Panc1 (cell line): ENCODE results near the gene TESK2. TPM values are rescaled to one million over a fixed set of nuclear protein-coding genes. Genes with fewer than 3 reads are reported as not detected.

Experiments
- ATAC-seq: fragments of 200-7000 bp; cut with Tn5 transposase; 2 replicates; pipeline ENCODE4 v1.9.1; 2020; ENCODE audit warnings: mild to moderate bottlenecking, moderate library complexity
- BruUV-seq: library from RNA; stranded (reverse); fragments of 400-500 nt; replicated peaks from 2 replicates; lab custom pipeline; 2021; lab: Mats Ljungman, UMichigan
- CTCF ChIA-PET: fragments of 300-600 bp; sonication (Branson Sonifier 250); formaldehyde crosslinking; loops from one replicate; lab custom pipeline; 2022; ENCODE audit warnings: antibody characterized with exemption; lab: Charles Lee
- POLR2A ChIA-PET: fragments of 300-600 bp; sonication (Branson Sonifier 250); formaldehyde crosslinking; loops from one replicate; lab custom pipeline; 2022; ENCODE audit warnings: antibody characterized with exemption; lab: Charles Lee
- DNase-seq: peaks from one replicate; pipeline ENCODE4 v3.0.0-alpha.2; 2010; ENCODE audit warnings: low read depth, low spot score
- H3K27ac ChIP-seq: 2 replicates; pipeline ENCODE4 v1.5.1; 2011; ENCODE audit warnings: mild to moderate bottlenecking, low read length, inconsistent platforms
- H3K27me3 ChIP-seq: fragments of 200-500 bp; sonication (Bioruptor generic); 2 replicates; pipeline ENCODE4 v1.6.0; 2014; ENCODE audit warnings: low read length, inconsistent platforms; ENCODE audit not compliant: control insufficient read depth, insufficient read depth
- H3K36me3 ChIP-seq: fragments of 200-500 bp; sonication (Bioruptor generic); 2 replicates; pipeline ENCODE4 v1.5.1; 2014; ENCODE audit warnings: inconsistent platforms, mild to moderate bottlenecking, low read length, moderate library complexity; ENCODE audit not compliant: control insufficient read depth, insufficient read depth
- H3K4me1 ChIP-seq: 2 replicates; pipeline ENCODE4 v1.5.1; 2011; ENCODE audit warnings: inconsistent platforms, mild to moderate bottlenecking, low read length, moderate library complexity; ENCODE audit not compliant: control insufficient read depth, insufficient read depth
- H3K4me3 ChIP-seq, 2 experiments: 2 replicates each; pipeline ENCODE4 v1.5.1; 2011 to 2012; ENCODE audit warnings: low read depth in 2 of 2, low read length in 2 of 2, mild to moderate bottlenecking in 2 of 2, inconsistent platforms in 1 of 2, moderate library complexity in 1 of 2
- H3K9me3 ChIP-seq: fragments of 200-500 bp; sonication (Bioruptor generic); 2 replicates; pipeline ENCODE4 v1.5.1; 2014; ENCODE audit warnings: low read depth, mild to moderate bottlenecking, inconsistent platforms, low read length, moderate library complexity; ENCODE audit not compliant: control insufficient read depth, insufficient read depth
- POLR2AphosphoS5 ChIP-seq: IDR thresholded peaks from 2 replicates; pipeline ENCODE4 v1.6.1; 2012; ENCODE audit warnings: mild to moderate bottlenecking, low read depth, low read length, moderate library complexity
- SIN3A ChIP-seq: IDR thresholded peaks from 2 replicates; pipeline ENCODE4 v1.6.1; 2012; ENCODE audit warnings: low read depth, mild to moderate bottlenecking, low read length, moderate library complexity, borderline replicate concordance; ENCODE audit not compliant: insufficient read depth
- TCF7L2 ChIP-seq: IDR thresholded peaks from 2 replicates; pipeline ENCODE4 v1.6.1; 2011; ENCODE audit warnings: mild to moderate bottlenecking, low read depth, low read length, inconsistent platforms
- in situ Hi-C: cut with HindIII; loops from 2 replicates; pipeline ENCODE4 v1.10.0; 2016; ENCODE audit warnings: low sequenced_read_pairs, low pct_unique_long_range_greater_than_20kb
- intact Hi-C: fragments of 100-400 bp; cut with micrococcal nuclease; formaldehyde crosslinking; loops from one replicate; pipeline ENCODE4 v1.10.0; 2022; ENCODE audit not compliant: unreplicated experiment
- total RNA-seq: library from RNA; stranded (reverse); gene quantifications from one replicate; pipeline ENCODE4 v1.2.1, GENCODE V29; 2021; ENCODE audit not compliant: unreplicated experiment
- TF ChIP-seq, protein P1 (sequence below): fragments of 450-650 bp; IDR thresholded peaks from 2 replicates; pipeline ENCODE4 v1.5.1; 2017; ENCODE audit warnings: mild to moderate bottlenecking
- TF ChIP-seq, protein P2 (sequence below), 2 experiments: IDR thresholded peaks; 2 replicates each; pipeline ENCODE4 v1.6.1; 2011 to 2012; ENCODE audit warnings: low read depth in 2 of 2, control low read depth in 1 of 2, low read length in 1 of 2, mild to moderate bottlenecking in 1 of 2, moderate library complexity in 1 of 2; ENCODE audit not compliant: insufficient read depth in 1 of 2

TESK2 gene
- total RNA-seq, 1 experiment from 2014 or later: 3.3 TPM

DNA sequence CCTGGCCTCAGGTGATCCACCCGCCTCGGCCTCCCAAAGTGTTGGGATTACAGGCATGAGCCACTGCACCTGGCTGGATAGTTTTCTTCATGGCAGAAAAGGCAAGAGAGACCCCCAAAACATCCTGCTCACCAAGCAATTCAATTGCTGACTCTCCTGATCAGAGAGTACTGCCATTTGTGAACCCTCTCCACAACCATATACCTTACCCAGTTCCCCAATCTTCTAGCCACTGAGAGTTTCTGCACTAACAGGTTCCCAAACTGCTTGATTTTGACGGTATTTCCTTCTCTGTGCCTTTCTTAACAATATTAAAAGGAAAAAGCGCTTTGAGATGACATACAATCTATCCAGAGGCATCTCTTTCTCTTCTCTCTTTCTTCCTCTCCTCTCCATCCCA, 110.8 kb downstream of the TESK2 start:
- no peaks in the 10 kb centered on the region for H3K36me3 ChIP-seq
- TF ChIP-seq, protein P1, sequence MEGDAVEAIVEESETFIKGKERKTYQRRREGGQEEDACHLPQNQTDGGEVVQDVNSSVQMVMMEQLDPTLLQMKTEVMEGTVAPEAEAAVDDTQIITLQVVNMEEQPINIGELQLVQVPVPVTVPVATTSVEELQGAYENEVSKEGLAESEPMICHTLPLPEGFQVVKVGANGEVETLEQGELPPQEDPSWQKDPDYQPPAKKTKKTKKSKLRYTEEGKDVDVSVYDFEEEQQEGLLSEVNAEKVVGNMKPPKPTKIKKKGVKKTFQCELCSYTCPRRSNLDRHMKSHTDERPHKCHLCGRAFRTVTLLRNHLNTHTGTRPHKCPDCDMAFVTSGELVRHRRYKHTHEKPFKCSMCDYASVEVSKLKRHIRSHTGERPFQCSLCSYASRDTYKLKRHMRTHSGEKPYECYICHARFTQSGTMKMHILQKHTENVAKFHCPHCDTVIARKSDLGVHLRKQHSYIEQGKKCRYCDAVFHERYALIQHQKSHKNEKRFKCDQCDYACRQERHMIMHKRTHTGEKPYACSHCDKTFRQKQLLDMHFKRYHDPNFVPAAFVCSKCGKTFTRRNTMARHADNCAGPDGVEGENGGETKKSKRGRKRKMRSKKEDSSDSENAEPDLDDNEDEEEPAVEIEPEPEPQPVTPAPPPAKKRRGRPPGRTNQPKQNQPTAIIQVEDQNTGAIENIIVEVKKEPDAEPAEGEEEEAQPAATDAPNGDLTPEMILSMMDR: no peak
- TF ChIP-seq SIN3A (no peak), POLR2AphosphoS5 (no peak), TCF7L2 (no peak)
- TF ChIP-seq, protein P2, sequence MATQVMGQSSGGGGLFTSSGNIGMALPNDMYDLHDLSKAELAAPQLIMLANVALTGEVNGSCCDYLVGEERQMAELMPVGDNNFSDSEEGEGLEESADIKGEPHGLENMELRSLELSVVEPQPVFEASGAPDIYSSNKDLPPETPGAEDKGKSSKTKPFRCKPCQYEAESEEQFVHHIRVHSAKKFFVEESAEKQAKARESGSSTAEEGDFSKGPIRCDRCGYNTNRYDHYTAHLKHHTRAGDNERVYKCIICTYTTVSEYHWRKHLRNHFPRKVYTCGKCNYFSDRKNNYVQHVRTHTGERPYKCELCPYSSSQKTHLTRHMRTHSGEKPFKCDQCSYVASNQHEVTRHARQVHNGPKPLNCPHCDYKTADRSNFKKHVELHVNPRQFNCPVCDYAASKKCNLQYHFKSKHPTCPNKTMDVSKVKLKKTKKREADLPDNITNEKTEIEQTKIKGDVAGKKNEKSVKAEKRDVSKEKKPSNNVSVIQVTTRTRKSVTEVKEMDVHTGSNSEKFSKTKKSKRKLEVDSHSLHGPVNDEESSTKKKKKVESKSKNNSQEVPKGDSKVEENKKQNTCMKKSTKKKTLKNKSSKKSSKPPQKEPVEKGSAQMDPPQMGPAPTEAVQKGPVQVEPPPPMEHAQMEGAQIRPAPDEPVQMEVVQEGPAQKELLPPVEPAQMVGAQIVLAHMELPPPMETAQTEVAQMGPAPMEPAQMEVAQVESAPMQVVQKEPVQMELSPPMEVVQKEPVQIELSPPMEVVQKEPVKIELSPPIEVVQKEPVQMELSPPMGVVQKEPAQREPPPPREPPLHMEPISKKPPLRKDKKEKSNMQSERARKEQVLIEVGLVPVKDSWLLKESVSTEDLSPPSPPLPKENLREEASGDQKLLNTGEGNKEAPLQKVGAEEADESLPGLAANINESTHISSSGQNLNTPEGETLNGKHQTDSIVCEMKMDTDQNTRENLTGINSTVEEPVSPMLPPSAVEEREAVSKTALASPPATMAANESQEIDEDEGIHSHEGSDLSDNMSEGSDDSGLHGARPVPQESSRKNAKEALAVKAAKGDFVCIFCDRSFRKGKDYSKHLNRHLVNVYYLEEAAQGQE (IDR thresholded peaks at IDR 0.05; ENCODE audit: insufficient read depth in 1 of 2, low read depth in 2 of 2, low read length in 1 of 2): no peak
- no peaks in the 10 kb centered on the region for H3K4me1 ChIP-seq
- H3K4me3 ChIP-seq: no peak overlapping the region
- ChIA-PET CTCF (no interaction called here), POLR2A (no interaction called here)
- in situ Hi-C loops (no loop called here), intact Hi-C loops (no loop called here)
- H3K27me3 ChIP-seq: no peaks in the 10 kb centered on the region; the same call in 1 of the 2 replicates
- H3K9me3 ChIP-seq: no peaks in the 10 kb centered on the region
- ATAC-seq (no peak), DNase-seq (no peak)
- BruUV-seq: no TSS peak
- no peak overlapping the region for H3K27ac ChIP-seq

DNA sequence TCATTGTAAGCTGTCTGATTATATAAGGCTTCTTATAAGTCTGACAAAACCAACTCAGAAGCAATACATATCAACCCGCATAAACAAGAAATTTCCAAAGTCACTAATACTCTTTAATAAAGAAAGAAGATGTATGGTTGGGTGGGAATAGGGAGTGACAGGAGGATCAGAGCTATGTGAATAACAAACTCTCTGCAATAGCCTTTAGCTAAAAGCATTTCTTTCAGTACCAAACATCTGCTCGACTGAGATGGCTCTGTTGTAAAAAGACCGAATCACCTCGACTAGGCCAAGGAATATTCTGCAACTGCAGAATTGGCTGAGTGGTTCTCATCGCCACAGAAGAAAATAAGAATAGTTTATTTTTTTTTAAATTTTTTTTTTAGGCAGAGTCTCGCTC, 111.4 kb downstream of the TESK2 start:
- Histone ChIP-seq H3K27ac (no peak overlapping the region), H3K9me3 (no peaks in the 10 kb centered on the region), H3K27me3 (no peaks in the 10 kb centered on the region; the same call in 1 of the 2 replicates), H3K4me1 (no peaks in the 10 kb centered on the region), H3K36me3 (no peaks in the 10 kb centered on the region), H3K4me3 (no peak overlapping the region)
- no peak for TF ChIP-seq TCF7L2
- TF ChIP-seq POLR2AphosphoS5: no peak
- no peak for TF ChIP-seq SIN3A
- TF ChIP-seq, protein P2 (IDR thresholded peaks at IDR 0.05; ENCODE audit: insufficient read depth in 1 of 2, low read depth in 2 of 2, low read length in 1 of 2): no peak
- DNase-seq: no peak
- ChIA-PET CTCF (interaction anchor here (0.5 kb wide), 1 partner anchor 53 kb away, joined by 8 read pairs; no protein-coding TSS in a partner anchor), POLR2A (no interaction called here)
- intact Hi-C loops: no loop called here
- in situ Hi-C loops: no loop called here
- no peak for ATAC-seq
- no TSS peak for BruUV-seq
